Endothelial cell (in vitro differentiated cells): ENCODE data around the gene HES3. TPM values are rescaled to one million over a fixed set of nuclear protein-coding genes. Genes with fewer than 3 reads are reported as not detected.

ENCODE experiments used
- DNase-seq: peaks from one replicate; pipeline ENCODE4 v3.0.0; 2021; ENCODE audit warnings: low spot score
- H3K27ac Mint-ChIP-seq: one replicate; pipeline ENCODE4 v1.8.0; 2021; ENCODE audit warnings: mixed read lengths, inconsistent platforms; ENCODE audit not compliant: unreplicated experiment
- H3K27me3 Mint-ChIP-seq: one replicate; pipeline ENCODE4 v1.8.0; 2021; ENCODE audit warnings: mild to moderate bottlenecking, moderate library complexity, mixed read lengths, inconsistent platforms; ENCODE audit not compliant: unreplicated experiment
- H3K36me3 Mint-ChIP-seq: one replicate; pipeline ENCODE4 v1.8.0; 2021; ENCODE audit warnings: mild to moderate bottlenecking, low read depth, mixed read lengths, inconsistent platforms; ENCODE audit not compliant: unreplicated experiment
- H3K4me1 Mint-ChIP-seq: one replicate; pipeline ENCODE4 v1.8.0; 2021; ENCODE audit warnings: mild to moderate bottlenecking, mixed read lengths, inconsistent platforms; ENCODE audit not compliant: unreplicated experiment
- H3K4me3 Mint-ChIP-seq: one replicate; pipeline ENCODE4 v1.8.0; 2021; ENCODE audit warnings: mild to moderate bottlenecking, mixed read lengths, inconsistent platforms; ENCODE audit not compliant: unreplicated experiment
- H3K9me3 Mint-ChIP-seq: one replicate; pipeline ENCODE4 v1.8.0; 2021; ENCODE audit warnings: mixed read lengths, inconsistent platforms; ENCODE audit not compliant: unreplicated experiment
- total RNA-seq: library from RNA; stranded (reverse); fragmentation: NEBNext Ultra II Directional; extraction: Animal tissue kit (Norgen Biotek cat#: 25700); gene quantifications from one replicate; pipeline ENCODE4 v1.2.1, GENCODE V29; 2021; ENCODE audit not compliant: unreplicated experiment
- TF ChIP-seq, protein P1 (sequence below): fragments of 200-600 bp; sonication (generic); IDR thresholded peaks from one replicate; pipeline ENCODE4 v1.5.0; 2021; ENCODE audit warnings: antibody characterized with exemption; ENCODE audit not compliant: unreplicated experiment

Gene HES3
- total RNA-seq, 1 donor from 2014 or later: not detected

DNA sequence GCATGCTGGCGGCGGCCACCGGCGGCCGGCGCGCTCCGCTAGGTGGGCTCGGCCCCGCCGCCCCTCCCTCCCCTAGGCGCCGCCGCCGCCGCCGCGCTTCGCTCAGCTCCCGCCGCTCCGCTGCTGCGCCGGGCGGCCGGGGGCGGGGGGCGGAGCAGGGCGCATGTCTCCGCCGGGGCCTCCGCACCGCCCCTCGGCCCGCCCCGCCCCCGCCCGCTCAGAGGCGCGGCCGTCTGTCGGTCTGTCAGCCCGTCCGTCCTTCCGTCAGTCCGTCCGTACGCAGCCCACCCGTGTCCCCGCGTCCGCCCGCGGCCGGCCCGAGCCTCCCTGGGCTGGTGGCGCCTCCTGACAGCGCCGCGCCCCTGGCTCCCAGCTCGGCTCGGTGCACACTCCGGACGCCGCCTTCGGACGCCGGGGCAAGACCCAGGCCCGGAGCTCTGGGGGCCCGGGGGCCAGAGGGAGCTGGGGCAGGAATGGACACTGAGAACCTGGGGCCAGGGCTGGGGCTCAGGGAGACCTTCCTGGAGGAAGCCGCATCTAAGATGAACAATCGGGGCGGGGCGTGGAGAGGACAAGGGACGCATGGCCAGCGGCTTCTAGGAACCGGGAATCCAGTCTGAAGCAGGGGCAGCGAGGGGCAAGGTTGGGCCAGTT, 17.1 kb downstream of the HES3 start, which contains the start of gene GPR153:
TSS of gene GPR153 (minus strand) at position 138 of the 654 bp plus-strand sequence. CDS start 6,193 bp downstream, outside the sequence.
- no peaks in the 10 kb centered on the region for H3K36me3 Mint-ChIP-seq
- no peak for DNase-seq
- no peaks in the 10 kb centered on the region for H3K4me1 Mint-ChIP-seq
- H3K27me3 Mint-ChIP-seq: peaks cover 23% of the 10 kb centered on the region
- TF ChIP-seq, protein P1, sequence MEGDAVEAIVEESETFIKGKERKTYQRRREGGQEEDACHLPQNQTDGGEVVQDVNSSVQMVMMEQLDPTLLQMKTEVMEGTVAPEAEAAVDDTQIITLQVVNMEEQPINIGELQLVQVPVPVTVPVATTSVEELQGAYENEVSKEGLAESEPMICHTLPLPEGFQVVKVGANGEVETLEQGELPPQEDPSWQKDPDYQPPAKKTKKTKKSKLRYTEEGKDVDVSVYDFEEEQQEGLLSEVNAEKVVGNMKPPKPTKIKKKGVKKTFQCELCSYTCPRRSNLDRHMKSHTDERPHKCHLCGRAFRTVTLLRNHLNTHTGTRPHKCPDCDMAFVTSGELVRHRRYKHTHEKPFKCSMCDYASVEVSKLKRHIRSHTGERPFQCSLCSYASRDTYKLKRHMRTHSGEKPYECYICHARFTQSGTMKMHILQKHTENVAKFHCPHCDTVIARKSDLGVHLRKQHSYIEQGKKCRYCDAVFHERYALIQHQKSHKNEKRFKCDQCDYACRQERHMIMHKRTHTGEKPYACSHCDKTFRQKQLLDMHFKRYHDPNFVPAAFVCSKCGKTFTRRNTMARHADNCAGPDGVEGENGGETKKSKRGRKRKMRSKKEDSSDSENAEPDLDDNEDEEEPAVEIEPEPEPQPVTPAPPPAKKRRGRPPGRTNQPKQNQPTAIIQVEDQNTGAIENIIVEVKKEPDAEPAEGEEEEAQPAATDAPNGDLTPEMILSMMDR: no peak
- H3K4me3 Mint-ChIP-seq: peak within 1 kb of the TSS; percentile 42
- H3K9me3 Mint-ChIP-seq: no peaks in the 10 kb centered on the region
- H3K27ac Mint-ChIP-seq: no peak within 1 kb of the TSS

DNA sequence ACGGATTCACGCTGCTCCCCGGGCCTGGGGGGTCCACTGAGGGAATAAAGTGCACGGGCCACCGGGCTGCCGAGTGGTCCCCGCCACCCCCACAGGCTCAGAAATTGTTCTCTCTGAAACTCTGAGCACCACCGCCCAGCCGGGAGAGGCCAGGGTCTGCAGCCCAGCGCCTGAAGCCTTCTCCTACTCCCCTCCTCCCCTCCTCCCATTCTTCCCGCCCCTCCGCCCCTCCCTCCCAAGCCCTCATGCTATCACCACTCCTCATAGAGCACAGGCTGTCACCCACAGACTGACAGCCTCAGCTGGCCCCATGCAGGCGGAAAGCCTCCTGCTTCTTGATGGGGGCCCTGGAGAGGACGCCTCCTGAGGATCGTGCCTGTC, 17.6 kb downstream of the HES3 start:
- no peaks in the 10 kb centered on the region for H3K36me3 Mint-ChIP-seq
- H3K27me3 Mint-ChIP-seq: peaks cover 23% of the 10 kb centered on the region
- peak overlapping the region; percentile 42 for H3K4me3 Mint-ChIP-seq
- no peak for DNase-seq
- TF ChIP-seq, protein P1: no peak
- no peaks in the 10 kb centered on the region for H3K4me1 Mint-ChIP-seq
- H3K9me3 Mint-ChIP-seq: no peaks in the 10 kb centered on the region
- no peak overlapping the region for H3K27ac Mint-ChIP-seq

DNA sequence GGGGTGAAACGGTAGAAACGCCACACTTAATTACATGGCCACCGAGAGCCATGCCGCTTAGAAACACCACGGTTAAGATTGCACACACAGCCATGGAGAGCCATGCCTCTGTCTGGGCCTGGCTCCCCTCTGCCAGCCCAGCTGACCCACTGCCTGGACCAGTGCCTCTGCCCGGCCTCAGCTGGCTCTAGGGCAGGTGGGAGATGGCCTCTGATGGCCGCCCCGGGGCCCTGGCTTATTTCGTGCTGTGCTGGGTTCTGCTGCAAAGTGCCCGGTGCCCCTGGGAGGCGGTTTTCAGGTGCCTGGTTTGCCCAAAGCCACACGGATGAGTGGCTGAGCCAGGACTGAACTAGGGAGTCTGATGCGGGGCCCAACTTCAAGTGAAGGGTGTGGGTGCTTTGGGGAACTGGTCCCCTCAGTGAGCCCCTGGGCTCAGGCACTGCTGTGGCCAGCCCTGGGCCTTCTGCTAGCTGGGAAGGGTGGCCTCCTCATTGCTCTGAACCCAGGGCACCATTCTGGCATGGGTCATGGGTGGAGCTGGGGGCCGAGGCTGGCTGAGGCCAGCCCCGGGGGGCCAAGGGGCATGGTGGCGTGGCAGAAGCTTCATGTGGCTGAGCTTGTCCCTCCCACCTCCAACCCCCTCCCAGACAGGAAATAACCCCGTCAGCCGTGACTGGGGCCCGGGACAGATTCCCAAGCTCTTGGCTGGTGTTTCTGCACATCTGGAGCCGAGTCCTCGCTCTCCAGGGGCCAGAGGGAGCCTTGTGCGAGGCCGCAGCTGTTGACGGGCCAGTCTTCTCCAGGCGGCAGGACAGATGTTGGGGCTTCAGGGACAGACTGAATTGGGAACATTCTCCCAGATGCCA, 18.8 kb downstream of the HES3 start:
- Mint-ChIP-seq H3K27me3 (peaks cover 24% of the 10 kb centered on the region), H3K4me3 (no peak overlapping the region), H3K27ac (no peak overlapping the region), H3K36me3 (no peaks in the 10 kb centered on the region), H3K4me1 (no peaks in the 10 kb centered on the region), H3K9me3 (no peaks in the 10 kb centered on the region)
- no peak for DNase-seq
- TF ChIP-seq, protein P1: no peak

DNA sequence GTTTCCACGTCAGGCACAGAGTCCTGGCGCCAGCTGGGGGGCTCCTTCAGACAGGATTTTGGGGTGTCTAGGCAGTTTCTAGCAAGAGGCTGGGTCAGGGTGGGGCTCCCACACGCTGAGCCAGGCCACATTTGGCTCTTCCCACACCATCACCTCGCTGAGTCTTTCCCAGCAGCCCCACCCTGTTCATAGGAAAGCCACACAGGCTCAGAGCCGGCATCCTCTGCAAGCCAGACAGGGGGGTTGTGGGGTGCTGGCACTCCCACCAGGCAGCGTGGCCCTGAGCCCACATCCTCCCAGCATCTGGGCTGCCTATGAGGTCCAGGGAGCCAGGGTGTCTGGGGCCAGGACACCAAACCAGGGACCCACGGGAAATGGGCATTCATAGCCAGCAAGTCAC, 19.7 kb downstream of the HES3 start:
- DNase-seq: no peak
- TF ChIP-seq, protein P1: no peak
- Mint-ChIP-seq H3K36me3 (no peaks in the 10 kb centered on the region), H3K27ac (no peak overlapping the region), H3K4me3 (no peak overlapping the region), H3K27me3 (peaks cover 22% of the 10 kb centered on the region), H3K9me3 (no peaks in the 10 kb centered on the region), H3K4me1 (no peaks in the 10 kb centered on the region)

DNA sequence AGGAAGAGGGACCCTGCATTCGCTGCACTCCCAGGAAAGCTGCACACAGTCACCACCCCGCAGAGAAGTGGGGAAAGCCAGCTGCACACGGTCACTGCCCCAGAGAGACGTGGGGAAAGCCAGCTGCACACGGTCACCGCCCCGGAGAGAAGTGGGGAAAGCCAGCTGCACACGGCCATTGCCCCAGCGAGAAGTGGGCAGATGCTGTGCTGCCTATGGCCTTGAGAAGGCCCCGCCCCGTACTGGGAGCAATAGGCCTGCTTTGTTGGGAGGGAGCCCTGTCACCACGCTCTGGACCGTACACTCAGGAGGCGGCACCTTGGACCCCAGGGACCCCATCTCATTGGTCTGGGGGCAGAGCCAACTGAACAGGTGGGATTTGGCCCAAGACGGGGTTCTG, 21.2 kb downstream of the HES3 start:
- DNase-seq: no peak
- Mint-ChIP-seq H3K4me3 (no peak overlapping the region), H3K36me3 (no peaks in the 10 kb centered on the region), H3K9me3 (no peaks in the 10 kb centered on the region), H3K27ac (no peak overlapping the region), H3K27me3 (peaks cover 16% of the 10 kb centered on the region), H3K4me1 (no peaks in the 10 kb centered on the region)
- TF ChIP-seq, protein P1: no peak
